COR-L47 (cell line): ENCODE data around the gene BMS1.
A peak's percentile ranks its signal among the peaks of the same experiment; 100 is the strongest.
"Not testable (repeated sequence)": the region's sequence is repeated elsewhere in the genome, so short reads cannot be mapped to it uniquely, and the experiment has no call there.

Experiments used
- DNase-seq: peaks from one replicate; lab custom pipeline; 2025; lab: John Stamatoyannopoulos, UW

Gene BMS1, protein sequence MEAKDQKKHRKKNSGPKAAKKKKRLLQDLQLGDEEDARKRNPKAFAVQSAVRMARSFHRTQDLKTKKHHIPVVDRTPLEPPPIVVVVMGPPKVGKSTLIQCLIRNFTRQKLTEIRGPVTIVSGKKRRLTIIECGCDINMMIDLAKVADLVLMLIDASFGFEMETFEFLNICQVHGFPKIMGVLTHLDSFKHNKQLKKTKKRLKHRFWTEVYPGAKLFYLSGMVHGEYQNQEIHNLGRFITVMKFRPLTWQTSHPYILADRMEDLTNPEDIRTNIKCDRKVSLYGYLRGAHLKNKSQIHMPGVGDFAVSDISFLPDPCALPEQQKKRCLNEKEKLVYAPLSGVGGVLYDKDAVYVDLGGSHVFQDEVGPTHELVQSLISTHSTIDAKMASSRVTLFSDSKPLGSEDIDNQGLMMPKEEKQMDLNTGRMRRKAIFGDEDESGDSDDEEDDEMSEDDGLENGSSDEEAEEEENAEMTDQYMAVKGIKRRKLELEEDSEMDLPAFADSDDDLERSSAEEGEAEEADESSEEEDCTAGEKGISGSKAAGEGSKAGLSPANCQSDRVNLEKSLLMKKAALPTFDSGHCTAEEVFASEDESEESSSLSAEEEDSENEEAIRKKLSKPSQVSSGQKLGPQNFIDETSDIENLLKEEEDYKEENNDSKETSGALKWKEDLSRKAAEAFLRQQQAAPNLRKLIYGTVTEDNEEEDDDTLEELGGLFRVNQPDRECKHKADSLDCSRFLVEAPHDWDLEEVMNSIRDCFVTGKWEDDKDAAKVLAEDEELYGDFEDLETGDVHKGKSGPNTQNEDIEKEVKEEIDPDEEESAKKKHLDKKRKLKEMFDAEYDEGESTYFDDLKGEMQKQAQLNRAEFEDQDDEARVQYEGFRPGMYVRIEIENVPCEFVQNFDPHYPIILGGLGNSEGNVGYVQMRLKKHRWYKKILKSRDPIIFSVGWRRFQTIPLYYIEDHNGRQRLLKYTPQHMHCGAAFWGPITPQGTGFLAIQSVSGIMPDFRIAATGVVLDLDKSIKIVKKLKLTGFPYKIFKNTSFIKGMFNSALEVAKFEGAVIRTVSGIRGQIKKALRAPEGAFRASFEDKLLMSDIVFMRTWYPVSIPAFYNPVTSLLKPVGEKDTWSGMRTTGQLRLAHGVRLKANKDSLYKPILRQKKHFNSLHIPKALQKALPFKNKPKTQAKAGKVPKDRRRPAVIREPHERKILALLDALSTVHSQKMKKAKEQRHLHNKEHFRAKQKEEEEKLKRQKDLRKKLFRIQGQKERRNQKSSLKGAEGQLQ

DNA sequence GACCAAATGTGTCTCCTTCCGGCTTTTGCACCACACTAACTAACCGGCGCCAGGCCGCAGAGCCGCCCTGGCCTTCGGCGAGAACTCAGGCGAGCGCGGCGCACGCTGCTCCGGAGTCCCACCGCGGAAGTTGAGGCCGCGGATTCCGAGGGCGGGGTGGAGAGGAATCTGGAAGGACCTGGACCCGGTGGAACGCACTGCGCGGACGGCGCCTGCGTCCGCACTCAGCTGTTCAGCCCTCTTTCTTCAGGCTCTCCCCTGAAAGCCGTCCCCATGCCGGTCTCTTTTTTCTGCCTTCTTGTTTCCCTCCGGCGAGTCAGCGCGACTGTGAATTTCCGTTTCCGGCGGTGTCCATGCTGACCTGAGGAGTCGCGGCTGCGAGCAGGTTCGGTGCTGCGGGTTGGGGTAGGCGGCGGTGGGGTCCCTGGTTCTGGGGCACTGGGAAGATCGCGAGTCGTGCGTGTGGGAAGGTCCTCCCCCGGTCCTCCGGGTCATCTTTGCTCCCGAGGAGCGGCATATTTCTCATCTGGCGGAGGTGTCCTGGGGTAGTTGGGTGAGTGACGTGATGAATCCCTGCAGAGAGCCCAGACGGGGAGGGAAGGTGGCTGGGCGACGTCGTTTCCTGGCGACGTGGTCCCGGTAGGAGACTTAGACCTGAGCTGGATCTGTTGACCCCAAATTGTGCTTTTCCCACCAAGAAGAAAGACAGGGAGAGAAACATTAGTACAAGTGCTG, at the start of gene BMS1:
TSS of gene BMS1 (plus strand) at position 350 of the 735 bp plus-strand sequence. CDS start 1,600 bp downstream, outside the sequence.
- peak; percentile 74 for DNase-seq

DNA sequence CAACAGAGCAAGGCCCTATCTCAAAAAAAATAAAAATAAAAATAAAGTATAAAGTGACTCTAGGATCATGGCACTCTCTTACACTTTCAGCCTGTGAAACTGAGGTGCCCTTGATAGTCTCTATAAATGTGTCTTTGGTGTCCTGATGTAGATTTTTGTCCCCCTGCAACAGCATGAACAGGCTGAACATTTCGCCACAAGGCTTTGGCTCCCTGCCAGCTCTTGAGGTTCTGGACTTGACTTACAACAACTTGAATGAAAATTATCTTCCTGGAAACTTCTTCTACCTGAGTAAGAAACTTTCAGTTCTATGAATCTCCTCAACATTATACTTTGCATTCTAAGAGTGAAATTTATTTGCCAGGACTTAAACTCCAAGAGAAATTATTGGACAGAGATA, 48.1 kb upstream of the BMS1 start:
- no peak for DNase-seq

DNA sequence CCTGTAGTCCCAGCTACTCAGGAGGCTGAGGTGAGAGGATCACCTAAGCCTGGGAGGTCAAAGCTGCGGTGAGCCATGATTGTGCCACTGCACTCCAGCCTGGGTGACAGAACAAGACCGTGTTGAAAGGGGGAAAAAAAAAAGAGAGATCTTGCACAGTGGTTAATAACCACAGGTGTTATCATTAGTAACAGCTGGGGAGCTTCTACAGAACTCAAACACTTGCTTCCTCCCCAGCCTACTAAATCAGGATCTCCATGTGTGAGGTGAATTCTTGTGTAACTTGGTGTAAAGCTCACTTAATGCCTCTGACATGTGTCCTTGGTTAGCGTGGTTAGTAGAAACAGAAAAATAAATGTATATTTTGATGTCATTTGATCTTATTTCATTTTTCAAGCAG, 43.9 kb upstream of the BMS1 start:
- DNase-seq, result no peak

DNA sequence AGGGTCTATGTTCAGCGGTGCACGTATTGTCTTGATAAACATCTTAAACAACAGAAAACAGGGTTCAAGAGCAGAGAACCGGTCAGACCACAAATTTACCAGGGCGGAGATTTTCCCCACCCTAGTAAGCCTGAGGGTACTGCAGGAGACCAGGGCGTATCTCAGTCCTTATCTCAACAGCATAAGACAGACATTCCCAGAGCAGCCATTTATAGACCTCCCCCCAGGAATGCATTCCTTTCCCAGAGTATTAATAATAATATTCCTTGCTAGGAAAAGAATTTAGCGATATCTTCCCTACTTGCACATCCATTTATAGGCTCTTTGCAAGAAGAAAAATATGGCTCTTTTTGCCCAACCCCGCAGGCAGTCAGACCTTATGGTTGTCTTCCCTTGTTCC, 41.1 kb upstream of the BMS1 start:
- not testable (repeated sequence) for DNase-seq

DNA sequence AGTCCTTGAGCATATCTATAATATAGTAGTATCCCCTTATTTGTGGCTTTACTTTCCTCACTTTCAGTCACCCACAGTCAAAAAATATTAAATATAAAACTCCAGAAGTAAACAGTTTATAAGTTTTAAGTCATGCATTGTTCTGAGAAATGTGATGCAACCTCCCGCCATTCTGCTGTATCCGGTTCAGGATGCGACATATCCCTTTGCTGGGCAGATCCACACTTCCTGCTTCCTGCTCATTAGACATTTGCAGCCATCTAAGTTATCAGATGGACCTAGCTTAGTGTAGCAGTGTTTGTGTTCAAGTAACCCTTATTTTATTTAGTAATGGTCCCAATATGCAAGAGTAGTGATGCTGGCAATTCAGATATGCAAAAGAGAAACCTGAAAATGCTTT, 38.9 kb upstream of the BMS1 start:
- no peak for DNase-seq

DNA sequence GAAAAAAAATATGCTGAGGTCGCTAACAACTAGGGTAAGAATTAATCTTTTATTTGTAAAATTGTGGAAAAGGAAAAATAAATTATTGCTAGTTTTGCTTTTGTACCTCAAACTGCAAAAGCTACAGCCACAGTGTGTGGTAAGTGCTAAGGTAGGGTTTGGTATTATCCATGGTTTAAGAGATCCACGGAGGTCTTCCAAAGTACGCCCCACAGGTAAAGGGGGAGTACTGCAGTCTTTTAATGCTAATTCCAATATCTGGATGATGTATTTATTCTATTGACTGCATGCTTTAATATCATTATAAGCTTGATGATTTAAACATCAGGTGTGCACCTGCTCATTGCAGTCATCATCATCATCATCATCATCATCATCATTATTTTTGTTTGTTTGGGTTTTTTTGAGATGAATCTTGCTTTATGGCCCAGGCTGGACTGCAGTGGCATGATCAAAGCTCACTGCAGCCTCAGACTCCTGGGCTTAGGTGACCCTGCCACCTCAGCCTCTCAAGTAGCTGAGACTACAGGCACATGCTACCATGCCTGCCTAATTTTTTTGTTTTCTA, 38.4 kb upstream of the BMS1 start:
- no peak for DNase-seq

DNA sequence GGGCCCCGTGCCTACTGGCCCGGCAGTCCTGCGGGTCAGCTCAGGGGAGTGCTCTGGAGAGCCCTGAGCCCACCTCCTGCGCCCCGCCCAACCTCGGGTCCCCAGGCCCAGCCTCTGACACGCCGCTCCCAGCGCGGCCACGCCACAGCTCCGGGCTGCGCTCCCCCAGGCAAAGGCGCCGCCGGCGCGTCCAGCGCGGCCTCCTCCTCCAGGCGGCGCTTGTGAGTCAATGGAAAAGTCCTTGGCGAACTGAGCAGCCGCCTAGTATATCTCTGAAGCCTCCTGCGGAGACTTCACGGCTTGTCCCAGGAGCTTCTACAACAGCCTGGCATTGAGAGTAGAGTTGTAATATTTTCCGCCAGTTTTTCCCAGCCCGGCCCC, 29.5 kb upstream of the BMS1 start:
- DNase-seq, result peak; percentile 28

DNA sequence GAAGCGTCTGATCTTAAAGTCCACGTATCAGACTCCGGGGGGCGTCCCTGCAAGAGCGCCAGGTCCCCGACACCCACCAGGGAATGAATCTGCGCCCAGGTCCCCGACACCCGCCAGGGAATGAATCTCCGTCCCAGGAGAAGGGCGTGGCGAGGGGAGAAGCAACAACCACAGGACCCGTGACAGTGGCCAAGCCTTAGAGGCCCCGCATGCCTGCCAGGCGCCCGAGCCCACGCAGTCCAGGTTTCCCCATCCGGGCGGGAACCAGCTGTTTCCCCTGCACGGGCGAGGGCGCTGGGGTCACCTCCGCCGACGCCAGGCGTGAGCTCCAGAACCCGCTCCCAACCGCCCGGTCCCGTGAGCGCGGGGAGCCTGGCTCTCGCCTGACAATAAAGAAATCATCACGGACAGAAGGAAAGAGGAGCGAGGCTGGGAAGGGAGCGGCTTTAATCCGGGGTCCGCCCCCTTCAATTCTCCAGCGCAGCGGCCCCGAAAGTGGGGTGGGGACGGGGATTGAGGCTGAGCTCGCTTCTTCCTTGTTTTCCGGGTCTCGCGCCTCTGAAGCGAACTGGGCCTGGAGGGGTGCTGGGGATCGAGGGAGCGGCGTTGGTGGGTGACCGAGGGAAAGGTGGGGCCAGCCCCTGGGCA, 29.0 kb upstream of the BMS1 start:
- DNase-seq, result no peak

DNA sequence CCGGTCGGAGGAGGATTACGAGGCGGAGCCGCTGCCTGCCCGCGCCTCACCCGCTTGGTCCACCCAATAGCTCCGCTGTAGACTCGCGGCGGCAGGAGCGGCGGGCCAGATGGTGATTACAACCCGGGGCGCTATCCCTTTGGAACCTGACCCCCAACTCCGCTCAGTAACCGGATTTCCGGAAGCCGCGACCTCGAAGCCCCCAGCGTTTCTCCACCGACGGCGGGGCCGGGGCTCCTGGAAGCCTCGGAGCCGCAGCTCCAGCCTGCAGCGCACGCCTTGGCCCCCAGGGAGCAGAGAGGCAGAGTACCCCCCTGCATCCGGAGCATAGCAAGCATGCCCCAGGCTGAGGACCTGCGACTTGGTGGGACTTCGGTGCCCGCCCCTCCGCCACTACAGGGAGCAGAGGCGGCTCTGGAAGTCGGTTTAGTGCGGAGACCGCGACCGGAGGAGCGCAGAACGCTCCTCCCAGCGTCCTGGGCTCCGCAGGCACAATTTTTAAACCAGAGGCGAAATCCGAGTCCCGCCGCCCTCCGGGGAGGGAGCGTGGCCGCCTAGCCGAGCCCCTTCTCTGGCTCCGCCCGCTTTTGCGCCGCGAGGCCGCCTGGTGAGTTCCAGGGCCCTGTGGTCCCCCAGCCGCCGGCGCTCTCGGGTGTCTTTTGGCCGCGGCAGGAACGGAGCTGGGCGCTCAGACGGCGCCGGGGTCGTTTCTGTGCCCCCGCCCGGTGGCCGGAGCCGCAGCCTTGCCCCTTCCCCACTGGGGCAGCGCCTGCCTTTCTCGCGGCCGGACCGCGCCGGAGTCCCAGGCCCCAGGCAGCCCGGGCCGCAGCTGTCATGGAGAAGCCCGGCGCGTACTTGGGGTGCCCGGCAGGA, 28.2 kb upstream of the BMS1 start:
- no peak for DNase-seq

DNA sequence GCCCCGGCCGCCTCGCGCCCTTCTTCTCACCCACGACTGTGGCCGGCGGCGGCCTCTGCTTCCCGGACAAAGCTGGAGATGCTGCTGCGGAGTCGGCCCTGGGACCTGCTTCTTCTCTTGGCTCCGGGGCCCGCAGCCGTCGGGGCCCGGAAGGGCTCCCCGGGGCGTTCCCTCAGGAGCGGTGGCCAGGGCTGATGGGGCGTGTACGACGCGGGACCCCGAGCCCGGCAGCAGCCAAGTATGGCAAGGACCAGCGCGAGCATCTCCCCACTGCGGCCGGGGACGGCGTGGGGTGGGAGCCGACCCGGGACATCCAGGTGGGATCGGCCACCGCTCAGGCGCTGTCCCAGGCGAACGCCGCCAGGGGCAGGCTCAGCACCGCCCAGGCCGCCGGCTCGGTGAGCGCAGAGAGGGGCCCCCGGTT, 27.6 kb upstream of the BMS1 start:
- DNase-seq, result no peak

DNA sequence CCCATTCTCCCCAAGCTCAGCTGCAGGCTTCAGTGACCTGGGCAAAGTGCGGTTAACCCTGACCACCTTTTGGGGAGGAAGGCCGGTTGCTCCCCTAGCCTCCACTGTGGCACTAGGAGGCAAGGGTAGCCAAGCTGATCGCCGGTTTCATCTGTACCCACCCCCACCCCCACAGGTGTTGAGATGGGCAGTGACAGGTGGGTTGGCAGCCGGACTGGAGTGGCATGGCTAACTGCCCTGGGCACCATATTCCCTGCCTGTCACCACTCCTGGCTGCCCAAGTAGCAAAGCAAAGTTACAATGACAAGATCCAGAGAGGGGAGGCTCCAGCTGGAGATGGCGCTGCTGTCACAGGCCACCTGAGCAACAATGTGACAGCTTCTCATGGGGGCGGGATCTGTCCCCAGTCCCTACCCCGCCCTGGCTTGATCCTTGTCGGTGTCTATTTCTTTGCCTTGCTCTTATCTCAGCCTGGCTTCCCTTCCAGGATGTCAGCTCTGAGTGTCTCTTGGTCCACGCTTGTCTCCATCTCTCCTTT, 27.0 kb upstream of the BMS1 start:
- no peak for DNase-seq

DNA sequence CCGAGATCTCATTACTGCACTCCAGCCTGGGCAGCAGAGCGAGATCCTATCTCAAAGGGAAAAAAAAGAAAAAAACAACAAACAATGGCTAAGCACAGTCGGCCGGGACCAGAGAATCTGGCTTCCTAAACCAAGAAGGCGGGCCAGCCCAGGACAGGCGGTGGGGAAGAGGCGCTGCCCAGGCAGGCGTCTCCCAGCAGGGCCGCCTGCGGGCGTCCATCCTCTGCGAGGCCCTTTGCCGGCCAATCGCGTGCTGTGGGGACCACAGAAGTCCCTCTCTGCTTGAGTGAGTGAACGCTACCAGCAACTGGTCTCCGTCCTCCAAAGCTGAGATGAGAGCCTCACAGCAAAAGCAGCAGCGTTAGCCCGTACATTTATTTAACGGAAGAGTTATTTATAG, 14.7 kb upstream of the BMS1 start:
- DNase-seq, result no peak

DNA sequence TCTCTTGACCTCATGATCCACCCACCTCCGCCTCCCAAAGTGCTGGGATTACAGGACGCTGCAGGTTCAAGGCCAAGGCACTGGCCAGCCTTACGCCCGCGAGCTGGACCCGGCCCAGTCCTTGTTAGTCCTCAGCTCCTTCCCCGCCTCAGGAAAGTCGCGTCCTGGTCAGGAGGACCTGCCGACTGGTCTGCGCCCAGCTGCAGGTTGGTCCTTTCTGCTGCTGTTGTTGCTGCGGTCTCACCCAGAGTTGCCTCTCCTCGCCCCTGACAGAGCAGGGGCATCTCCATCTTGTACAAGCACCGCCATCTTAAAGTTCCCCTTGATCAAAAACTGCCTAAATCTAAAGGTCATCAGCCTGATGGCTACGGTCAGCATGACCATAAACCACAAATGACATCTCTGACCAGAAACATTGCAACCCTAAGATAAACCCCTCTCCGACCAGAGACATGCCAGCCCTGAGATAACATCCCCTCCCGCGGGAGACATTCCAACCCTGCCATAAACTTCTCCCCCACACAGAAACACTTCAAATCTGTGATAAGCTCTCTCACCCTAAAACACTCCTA, 13.9 kb upstream of the BMS1 start:
- no peak for DNase-seq

DNA sequence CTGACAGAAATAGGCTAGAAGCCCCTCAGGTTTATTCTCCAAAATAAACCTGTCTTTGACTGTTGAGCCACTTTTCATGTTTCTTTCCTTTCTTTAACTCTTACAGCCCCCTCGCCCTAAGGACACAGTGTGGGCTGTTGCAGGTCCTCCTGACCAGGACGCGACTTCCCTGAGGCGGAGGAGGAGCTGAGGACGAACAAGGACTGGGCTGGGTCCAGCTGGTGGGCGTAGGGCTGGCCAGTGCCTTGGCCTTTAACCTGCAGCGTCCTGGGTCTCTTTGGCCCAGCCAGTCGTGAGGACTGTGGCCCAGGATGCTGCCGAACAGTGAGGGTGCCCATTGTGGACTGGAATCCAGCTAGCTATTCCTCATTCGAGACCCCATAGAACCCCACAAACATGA, 13.4 kb upstream of the BMS1 start:
- no peak for DNase-seq

DNA sequence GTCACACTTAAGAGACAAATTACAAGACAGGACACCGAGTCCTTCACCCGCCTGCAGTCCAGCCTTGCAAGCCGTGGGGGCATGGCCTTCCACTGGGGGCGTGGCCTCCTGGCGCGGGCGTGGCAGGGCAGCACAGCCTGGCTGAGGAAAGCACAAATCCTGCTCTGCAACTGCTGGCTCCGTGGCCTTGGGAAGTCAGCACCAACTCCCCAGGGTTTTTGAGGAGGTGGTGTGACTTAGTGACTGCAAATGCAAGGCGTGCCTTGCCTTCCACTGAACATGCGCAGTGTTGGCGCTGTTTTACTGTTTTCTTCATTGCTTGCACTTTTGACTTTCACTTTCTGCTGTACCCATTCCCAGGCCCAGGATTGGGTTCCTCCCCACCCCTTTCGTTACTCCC, 12.9 kb upstream of the BMS1 start:
- DNase-seq, result no peak

DNA sequence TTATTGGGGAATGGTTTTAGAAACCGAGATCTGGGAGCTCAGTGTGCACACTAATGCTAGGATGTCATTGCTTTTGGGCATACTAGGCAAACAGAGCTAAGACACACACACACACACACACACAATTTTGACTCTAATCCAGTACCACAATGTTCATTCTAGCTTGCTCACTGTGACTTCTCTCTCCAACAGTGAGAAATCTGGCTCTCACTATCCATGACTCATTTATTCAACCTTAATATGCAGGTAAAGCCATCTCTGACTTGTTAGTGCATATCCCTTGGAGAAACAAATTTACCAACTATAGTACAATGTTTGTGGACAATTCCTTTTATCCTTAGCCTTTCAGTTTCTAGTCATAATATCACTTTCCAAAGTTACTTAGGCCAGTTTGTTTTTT, 5.9 kb upstream of the BMS1 start:
- no peak for DNase-seq

DNA sequence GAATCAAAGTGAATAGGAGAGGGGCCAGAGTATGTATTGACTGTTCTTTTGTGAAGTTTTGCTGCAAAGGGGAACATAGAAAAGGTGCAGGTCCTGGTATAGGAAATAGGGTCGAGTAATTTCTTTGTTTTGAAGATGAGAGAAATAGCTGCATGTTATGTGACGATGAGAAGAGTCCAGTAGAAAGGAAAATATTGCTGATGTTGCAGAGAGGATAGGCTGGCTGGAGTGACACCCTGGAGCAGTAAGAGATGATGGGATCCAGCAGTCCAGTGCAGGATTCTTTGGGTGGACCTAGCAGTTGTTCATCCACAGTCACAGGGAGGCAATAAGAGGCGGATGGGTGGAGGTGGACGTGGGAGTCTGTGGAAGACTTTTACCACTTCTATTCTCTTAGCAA, 2.1 kb upstream of the BMS1 start:
- no peak for DNase-seq

DNA sequence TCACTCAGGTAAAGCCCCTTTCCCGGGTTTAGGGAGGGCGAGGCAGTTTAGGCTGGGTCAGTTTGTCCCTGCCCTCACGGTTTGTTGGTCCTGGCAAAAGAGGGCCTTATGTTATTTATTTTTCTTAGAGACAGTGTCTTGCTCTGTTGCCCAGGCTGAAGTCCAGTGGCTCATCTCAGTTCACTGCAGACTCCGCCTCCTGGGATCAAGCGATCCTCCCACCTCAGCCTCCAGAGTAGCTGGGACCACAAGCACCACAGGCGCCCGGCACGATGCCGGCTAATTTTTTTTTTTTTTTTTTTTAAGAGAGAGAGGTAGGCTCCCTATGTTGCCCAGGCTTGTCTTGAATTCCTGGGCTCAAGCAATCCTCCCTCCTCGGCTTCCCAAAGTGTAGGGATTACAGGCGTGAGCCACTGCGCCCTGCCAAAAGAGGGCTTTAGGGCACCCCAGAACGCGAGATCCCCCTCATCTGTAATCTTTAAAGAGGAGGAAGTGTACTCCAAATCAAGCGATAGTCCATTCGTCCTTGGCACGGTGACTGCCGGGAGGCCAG, 626 bp upstream of the BMS1 start:
- no peak for DNase-seq

DNA sequence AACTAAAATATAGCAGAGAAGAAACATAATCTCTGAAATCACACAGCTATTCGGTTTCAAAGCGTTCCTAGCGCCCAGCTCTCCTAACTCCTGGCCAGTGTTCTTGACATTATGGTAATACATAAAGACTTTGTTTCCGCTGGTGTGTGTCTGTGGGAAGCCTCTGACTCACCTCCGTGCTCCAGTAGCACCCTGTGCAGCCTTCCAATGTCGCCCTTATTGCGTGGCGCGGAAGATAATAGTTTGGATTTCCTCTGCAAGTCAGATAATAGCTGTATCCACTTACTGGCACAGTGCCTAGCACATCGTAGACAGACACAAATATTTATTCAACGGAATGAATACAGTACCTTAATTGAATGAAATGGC, 570 bp downstream of the BMS1 start:
- peak; percentile 47 for DNase-seq
